Measurements from ENCODE around the gene THAP3. TPM values are rescaled to one million over a fixed set of nuclear protein-coding genes. Genes with fewer than 3 reads are reported as not detected.

Gene THAP3
- total and polyA plus RNA-seq, 2 donors (not counting 1 experiment from before 2014, with no cell fraction given): 20.2 to 30.4 TPM

GRCh38 chr1:6584126-6585080 lies 40.3 kb upstream of the THAP3 start:
- no peaks in the 10 kb centered on the region for H3K27me3 ChIP-seq (replicated peaks in 1 of 4; ENCODE audit: control extremely low read depth in 1 of 4, control insufficient read depth in 3 of 4, insufficient read depth in 4 of 4, low read length in 3 of 4)
- peaks cover 37% of the 10 kb centered on the region for H3K4me1 Mint-ChIP-seq
- H3K36me3 ChIP-seq (replicated peaks in 1 of 2; ENCODE audit: control extremely low read depth in 1 of 2, control insufficient read depth in 1 of 2, extremely low read depth in 1 of 2, insufficient read depth in 2 of 2, low read length in 1 of 2): peaks cover 0 to 26% of the 10 kb centered on the region in 2 experiments
- no peak overlapping the region for H3K27ac Mint-ChIP-seq
- no peak for TF ChIP-seq CTCF (IDR thresholded peaks at IDR 0.05)
- TF ChIP-seq EZH2 (IDR thresholded peaks at IDR 0.05; ENCODE audit: borderline replicate concordance, insufficient read depth, low read depth, low read length, poor library complexity, severe bottlenecking): no peak
- no peak overlapping the region for H3K9ac ChIP-seq (ENCODE audit: low read length)
- H4K20me1 ChIP-seq (ENCODE audit: control insufficient read depth, insufficient read depth, low read length, poor library complexity, severe bottlenecking): peaks cover 48% of the 10 kb centered on the region
- DNase-seq (no peak), ATAC-seq (ENCODE audit: low read depth) (no peak)
- intact Hi-C loops (cut with micrococcal nuclease): no loop called here
- no peak overlapping the region for H2AFZ ChIP-seq (ENCODE audit: insufficient read depth, low read depth, low read length, poor library complexity, severe bottlenecking)
- H3K4me3 ChIP-seq (ENCODE audit: control extremely low read depth in 1 of 5, extremely low read depth in 1 of 5, insufficient read depth in 1 of 5, low read depth in 2 of 5, low read length in 4 of 5): no peak overlapping the region
- no peaks in the 10 kb centered on the region for H3K9me3 ChIP-seq (ENCODE audit: control extremely low read depth in 1 of 3, control insufficient read depth in 2 of 3, insufficient read depth in 1 of 3, low read length in 2 of 3)
- 91% methylated on average over 18 of the region's 21 CpGs for WGBS (ENCODE audit: insufficient coverage)
- no peaks in the 10 kb centered on the region for H3K27me3 Mint-ChIP-seq
- no peak overlapping the region for H3K4me3 Mint-ChIP-seq
- POLR2A ChIA-PET: interaction anchor here (0.5 to 0.7 kb wide), 2 partner anchors 16 to 40 kb away, joined by 3 to 4 read pairs; no protein-coding TSS in a partner anchor
- H3K79me2 ChIP-seq (ENCODE audit: control insufficient read depth, insufficient read depth, low read length): peaks cover 46% of the 10 kb centered on the region
- no peak overlapping the region for H3K27ac ChIP-seq (ENCODE audit: low read length in 2 of 2)
- peaks cover 18 to 36% of the 10 kb centered on the region in 2 donors for H3K4me1 ChIP-seq (ENCODE audit: control insufficient read depth in 2 of 2, insufficient read depth in 2 of 2, low read length in 2 of 2)
- CTCF ChIA-PET: no interaction called here
- no peak overlapping the region for H3K4me2 ChIP-seq (replicated peaks; ENCODE audit: low read depth, low read length, poor library complexity, severe bottlenecking)
- H3K9me3 Mint-ChIP-seq (ENCODE audit: insufficient read depth): no peaks in the 10 kb centered on the region
